Thyroid gland (tissue), 4 donors: ENCODE data around the gene SECISBP2L.

ENCODE experiments used
- POLR2A ChIP-seq, 2 donors: fragments of 450-650 bp; IDR thresholded peaks; one replicate each; pipeline ENCODE4 v1.6.1; 2017; ENCODE audit warnings: antibody characterized with exemption in 2 of 2, mild to moderate bottlenecking in 2 of 2, moderate library complexity in 1 of 2
- TF ChIP-seq, protein P1 (sequence below), 6 experiments: fragments of 200-600 bp in 3 of 6; fragments of 450-650 bp in 3 of 6; sonication (generic) in 3 of 6; IDR thresholded peaks; one replicate each; pipeline ENCODE4 v1.5.1; 2016 to 2019; ENCODE audit warnings: antibody characterized with exemption in 6 of 6, mild to moderate bottlenecking in 2 of 6, inconsistent platforms in 1 of 6, moderate library complexity in 1 of 6

DNA sequence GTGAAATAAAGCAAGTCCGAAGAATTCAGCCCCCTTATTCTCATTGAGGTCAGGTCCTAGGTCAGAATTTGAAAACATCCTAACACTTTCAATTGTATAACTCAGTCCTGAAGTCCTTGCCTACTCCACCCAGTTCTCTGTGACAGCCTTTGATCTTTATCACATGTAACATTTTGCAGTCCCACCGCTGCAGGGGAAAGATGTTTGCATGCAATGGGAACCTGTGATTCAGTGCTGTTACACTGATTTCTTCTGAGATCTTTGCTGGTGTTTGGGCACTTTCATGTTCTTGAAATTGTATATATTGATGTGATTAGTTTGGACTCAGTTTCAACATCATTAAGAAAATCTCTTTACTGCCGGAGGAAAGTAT is 18.0 kb upstream of the SECISBP2L start:
- TF ChIP-seq, protein P1, sequence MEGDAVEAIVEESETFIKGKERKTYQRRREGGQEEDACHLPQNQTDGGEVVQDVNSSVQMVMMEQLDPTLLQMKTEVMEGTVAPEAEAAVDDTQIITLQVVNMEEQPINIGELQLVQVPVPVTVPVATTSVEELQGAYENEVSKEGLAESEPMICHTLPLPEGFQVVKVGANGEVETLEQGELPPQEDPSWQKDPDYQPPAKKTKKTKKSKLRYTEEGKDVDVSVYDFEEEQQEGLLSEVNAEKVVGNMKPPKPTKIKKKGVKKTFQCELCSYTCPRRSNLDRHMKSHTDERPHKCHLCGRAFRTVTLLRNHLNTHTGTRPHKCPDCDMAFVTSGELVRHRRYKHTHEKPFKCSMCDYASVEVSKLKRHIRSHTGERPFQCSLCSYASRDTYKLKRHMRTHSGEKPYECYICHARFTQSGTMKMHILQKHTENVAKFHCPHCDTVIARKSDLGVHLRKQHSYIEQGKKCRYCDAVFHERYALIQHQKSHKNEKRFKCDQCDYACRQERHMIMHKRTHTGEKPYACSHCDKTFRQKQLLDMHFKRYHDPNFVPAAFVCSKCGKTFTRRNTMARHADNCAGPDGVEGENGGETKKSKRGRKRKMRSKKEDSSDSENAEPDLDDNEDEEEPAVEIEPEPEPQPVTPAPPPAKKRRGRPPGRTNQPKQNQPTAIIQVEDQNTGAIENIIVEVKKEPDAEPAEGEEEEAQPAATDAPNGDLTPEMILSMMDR (IDR thresholded peaks at IDR 0.05), result no peak
- no peak for TF ChIP-seq POLR2A (IDR thresholded peaks at IDR 0.05)
